GM19238 (cell line): ENCODE measurements around the gene GFOD2.
A peak's percentile ranks its signal among the peaks of the same experiment; 100 is the strongest.

Experiments used
- DNase-seq: peaks from one replicate; pipeline ENCODE4 v3.0.0; 2011; ENCODE audit warnings: low spot score; ENCODE audit not compliant: insufficient read length

GFOD2 gene

DNA sequence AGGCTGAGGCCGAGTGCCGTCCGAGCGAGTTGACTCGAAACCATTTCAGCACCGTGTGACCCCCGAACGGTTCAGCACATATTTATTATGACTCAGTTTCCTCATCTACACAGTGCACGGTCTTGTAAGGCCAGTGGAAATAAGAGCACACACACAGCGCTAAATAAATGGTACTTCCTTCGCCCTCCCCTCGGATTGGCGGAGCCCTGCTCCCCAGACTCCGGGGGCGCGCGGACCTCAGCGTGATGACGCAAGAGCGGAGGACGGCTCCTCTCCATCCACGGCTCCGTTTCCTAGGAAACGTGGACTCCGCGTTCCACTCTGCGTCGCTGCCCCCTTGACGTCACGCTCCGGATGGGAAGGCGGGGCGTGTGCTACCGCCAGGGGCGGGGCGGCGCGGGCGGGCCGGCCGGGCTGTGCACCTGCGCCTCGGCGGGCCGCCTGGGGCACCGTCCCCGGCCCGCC is 58.5 kb downstream of the GFOD2 start, which contains the start of gene PARD6A:
Gene PARD6A, plus strand, starts transcription at position 397 of the 465 bp plus-strand sequence. CDS start 79 bp downstream, outside the sequence.
- peak; percentile 100 for DNase-seq

DNA sequence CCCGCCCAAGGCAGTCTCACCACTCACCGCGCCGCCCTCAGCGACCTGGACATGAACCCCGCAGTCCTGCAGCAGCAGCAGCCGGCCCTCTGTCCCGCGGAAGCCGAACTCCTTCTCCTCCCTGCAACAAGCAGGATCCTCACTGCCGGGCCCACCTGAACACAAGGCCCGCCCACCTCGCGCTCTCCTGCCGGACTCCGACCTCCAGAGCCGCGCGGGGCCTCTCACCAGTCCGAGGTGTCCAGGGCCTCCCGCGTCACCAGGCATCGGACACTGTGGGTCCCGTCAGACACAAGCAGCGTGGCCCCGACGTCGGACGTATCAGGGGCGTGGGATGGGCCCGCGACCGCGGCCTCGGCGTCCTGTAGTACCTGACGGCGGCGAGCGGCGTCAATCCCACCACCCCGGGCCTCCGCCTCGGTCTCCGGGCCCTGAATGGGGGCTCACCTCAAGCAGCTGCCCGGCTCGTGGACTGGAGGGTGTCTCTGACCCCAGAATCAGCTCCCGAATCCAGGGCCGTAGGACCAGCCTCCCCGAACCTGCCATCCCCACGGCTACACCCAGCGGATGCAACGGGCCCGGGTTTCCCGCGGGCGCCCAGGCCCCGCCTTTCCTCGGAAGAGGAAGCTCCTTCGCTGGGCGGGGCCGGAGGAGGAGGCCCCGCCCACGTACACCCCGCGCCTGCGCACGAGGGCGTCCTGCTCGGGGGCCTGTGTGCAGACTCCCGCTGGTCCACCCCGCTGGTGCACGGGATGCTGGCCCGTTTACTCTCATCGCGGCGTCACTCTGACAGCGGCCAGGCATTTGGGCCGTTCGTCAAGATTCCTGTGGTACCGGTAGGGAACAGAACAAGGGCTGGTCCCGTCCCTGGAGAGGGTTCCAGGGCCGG is 59.2 kb downstream of the GFOD2 start, which contains the start of gene ACD:
Gene ACD, minus strand, starts transcription at position 586 of the 889 bp plus-strand sequence. Its CDS starts 40 bp downstream, at position 546.
- DNase-seq: peak; percentile 100

DNA sequence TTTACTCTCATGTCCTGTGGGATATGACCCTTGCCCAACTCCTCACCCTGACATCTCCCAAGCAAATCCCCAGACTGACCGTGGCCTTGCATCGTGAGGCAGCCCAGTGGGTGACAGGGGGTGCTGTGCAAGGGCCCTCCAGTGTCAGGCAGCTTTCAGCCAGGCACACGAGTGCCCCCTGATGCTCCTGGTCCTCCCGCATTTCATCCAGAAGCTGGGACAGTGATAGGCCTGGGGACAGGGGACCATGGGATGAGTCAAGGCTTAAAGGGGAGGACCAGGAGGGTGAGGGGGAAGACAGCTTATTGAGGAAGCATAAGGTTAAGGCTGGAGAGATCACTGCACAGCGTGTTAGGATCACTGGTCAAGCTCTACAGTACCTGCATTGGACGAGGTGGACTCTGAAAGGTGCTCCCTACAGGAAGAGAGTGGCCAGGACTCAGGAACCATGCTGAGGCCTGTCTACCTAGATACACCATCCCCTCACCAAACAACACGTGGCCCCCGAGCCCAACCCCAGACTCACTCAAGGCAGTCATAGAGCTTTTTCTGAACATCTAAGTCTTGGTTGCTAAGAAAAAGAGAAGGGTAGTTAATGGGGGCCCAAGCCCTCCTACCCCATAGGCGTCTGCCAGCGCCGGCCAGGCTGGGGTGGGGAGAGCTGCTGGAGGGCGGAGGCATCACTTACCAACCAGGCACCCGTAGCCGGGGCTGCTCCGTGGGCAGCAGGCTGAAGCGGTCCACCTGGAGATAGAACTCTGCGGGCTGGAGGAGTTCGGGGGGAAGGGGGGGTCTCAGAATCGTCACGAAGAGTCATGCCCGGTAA is 60.1 kb downstream of the GFOD2 start:
- no peak for DNase-seq

DNA sequence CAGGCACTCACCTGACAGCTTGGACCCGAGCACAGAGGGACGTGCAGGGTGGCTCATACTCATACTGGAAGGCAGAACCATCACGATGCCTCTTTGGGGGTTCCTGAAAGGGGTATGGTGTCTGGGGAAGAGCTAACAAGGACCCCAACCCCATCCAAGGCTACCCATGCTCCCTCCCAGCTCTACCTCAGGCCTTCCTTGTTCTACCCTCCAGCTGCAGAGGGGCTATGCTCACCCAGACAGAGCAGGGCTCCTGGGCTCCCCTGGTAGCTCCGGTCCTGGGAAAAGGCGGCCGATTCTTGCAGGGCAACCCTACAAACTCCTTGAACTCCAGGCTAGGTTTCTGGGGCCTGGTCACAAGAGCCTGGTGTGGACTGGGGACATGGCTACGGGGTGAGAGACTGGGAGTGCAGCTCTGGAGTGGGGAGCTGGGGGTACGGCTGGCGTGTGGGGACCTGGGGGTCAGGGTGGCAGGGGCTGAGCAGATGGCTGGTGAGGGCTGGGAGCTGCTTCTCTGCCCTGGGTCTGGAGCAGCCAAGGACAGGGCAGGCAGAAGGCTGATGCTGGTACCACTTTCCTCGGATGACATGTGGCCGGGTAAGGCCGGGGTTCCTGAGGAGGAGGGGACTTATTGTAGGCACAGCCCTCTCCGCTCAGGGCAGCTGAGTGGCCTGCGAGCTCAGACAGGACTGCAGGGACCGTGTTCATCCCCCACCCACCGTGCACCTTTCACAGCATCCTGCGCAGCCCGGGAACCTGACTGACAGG is 61.2 kb downstream of the GFOD2 start:
- DNase-seq: no peak

DNA sequence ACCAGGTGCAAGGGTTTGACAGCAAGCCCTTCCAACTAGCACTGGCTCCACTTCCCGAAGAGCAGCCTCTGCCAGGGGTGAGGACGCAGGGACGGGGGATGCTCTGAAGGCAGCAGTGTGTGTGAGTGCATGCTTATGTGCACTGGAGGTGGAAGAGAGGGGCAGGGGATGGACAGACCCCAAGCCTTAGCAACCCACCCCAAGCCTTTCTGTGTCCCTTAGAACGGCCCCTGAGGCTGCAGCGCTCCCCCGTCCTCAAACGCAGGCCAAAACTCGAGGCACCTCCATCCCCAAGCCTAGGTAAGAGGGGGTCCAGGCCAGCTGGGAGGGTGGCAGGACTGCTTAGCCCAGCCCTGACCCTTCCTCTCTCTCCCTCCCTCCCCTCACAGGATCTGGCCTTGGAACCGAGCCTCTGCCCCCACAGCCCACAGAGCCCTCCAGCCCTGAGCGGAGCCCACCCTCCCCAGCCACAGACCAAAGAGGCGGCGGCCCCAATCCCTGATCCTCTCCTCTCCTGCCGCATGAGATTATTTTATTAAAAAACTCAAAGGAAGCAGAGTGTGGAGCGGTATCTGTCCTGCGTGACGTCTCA is 62.0 kb downstream of the GFOD2 start:
- no peak for DNase-seq

DNA sequence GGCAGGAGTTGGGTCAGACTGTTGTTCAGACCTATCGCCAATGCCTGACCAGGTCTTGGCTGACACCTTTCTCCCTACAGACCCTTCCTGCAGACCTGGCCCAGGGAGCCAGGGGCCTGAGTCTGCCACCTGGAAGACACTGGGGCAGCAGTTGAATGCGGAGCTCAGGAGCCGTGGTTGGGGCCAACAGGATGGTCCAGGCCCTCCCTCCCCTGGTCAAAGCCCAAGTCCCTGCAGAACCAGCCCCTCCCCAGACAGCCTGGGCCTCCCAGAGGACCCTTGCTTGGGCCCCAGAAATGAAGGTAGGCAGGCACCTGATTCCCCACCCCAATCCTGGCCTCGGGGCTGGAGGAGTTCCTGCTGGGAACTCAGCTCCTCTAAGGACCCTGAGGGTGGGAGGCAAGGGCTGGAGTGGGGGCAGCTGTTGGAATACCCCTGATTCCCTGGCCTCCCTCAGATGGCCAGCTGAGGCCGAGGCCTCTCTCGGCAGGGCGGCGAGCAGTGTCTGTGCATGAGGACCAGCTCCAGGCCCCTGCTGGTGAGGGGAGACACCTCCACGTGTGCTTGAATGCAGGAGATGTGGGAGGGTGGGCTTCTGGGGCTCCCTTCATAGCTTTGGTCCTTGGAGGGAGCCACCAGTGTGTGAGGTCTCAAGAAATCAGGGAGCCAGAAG is 62.6 kb downstream of the GFOD2 start:
- no peak for DNase-seq

DNA sequence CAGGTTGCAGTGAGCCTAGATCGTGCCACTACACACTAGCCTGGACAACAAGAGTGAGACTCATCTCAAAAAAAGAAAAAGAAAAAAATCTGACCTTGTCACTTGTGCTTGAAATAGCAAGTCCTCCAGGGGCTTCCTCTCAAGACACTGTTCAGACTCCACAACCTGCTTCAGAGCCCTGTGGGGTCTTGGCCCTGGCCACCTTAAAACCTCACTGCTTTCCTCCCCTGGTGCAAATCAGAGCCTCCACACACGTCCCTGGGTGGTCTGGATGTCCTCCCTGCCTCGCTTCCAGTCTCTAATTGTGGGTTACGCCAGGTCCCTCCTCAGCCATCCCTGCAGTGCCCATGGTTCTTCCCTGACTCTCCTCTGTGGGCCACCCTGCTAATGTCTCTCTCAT is 63.8 kb downstream of the GFOD2 start:
- DNase-seq: no peak

DNA sequence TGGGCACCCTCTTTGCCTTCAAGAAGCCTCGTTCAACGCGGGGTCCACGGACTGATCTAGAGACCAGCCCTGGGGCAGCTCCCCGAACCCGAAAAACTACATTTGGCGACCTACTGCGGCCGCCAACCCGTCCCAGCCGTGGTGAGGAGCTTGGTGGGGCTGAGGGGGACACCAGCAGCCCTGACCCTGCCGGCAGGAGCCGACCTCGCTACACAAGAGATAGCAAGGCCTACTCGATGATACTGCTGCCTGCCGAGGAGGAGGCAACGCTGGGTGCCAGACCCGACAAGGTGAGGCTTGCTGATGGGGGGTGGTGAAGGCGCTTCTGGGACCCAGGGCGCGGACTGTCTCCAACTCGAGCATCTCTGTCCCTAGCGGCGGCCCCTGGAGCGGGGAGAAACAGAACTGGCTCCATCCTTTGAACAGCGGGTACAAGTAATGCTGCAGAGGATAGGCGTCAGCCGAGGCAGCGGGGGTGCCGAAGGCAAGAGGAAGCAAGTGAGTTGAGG is 64.7 kb downstream of the GFOD2 start:
- no peak for DNase-seq

DNA sequence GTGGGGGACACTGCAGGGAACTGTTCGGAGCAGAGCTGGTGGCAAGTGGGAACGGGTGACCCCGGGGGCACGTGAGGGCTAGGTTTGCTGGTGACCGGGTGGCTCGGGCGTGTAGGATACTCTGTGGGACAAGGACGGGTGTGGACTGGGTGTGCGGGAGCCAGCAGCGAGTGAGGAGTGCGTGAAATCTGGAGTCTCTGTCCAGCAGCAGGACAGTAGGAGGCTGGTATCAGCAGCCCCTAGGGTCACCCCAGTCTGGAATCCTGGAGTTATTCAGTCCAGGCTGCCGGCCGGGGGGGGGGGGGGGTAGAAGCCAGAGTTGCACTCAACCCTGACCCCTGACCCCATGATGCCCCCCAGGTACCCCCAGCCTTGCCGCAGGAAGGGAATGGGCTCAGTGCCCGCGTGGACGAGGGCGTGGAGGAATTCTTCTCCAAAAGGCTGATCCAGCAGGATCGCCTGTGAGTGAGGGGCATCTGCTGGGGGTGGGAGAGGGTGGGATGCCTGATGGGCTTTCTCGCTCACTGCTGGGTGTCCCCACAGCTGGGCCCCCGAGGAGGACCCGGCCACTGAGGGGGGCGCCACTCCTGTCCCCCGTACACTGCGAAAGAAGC is 65.2 kb downstream of the GFOD2 start:
- no peak for DNase-seq

DNA sequence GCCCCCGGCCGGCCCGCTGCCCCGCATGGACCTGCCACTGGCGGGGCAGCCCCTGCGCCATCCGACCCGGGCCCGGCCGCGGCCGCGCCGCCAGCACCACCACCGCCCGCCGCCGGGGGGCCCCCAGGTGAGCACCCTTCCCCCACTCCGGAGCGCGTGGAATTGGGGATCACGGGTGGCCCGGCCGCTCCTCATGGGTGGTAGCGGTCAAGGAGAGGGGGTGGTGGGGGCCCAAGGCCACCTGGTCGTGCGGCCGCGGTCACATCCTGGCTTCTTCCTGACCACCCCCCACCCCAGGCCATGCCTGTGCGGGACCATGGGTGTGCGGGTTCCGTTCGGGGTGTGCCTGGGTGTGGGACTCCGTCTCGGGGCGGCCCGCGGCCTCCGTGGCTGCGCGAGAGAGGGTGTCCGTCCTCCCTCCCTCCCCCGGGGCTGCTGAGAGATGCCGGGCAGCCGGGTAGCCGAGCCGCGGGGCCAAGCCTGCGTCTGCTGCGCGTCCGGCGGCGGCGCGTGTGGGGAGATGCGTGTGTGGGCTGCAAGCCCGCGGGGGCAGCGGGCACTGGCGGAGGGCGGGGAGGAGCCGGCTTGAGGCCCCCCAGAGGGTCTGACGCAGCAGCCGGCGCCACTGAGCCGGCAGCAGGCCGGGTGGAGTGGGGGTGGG is 65.9 kb downstream of the GFOD2 start:
- no peak for DNase-seq

DNA sequence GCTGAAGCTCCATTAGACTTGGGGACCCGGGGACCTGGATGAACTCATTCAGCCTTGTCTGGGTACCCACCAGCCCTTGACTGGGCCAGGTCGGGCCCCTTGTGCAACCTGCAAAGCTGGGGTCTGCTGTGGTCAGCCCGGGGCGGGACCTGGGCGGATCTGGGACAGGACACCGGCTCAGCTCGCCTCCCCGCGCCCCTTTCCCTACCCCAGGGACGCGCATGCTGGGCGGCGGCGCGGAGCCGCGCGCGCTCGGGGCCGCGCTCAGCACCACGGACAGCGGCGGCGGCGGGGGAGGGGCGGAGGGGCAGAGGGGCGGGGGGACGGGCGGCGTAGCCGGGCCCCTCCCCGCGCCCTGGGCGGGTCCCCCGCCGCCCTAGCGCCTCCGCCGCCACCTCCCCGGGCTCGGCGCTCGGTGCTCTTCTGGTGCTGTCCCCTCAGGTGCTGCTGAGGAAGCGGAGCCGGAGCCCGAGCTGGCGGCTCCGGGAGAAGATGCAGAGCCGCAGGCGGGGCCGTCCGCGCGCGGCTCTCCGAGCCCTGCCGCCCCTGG is 66.5 kb downstream of the GFOD2 start:
- DNase-seq: no peak

DNA sequence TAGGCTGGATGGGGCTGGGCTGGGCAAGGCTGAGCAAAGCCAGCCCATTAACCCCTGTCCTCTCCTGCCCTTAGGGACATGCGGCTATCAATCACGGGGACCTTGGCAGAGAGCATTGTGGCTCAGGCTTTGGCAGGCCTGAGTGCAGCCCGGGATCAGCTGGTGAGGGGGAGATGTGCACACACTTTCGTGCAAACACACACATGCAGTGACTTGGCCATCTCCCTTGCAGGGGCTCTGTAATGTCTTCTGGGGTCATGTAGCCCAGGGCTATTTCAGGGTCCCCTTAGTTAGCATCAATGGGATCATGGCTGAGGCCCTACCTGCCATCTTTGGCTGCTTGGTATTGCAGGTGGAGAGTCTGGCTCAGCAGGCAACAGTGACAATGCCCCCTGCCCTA is 67.3 kb downstream of the GFOD2 start:
- no peak for DNase-seq

DNA sequence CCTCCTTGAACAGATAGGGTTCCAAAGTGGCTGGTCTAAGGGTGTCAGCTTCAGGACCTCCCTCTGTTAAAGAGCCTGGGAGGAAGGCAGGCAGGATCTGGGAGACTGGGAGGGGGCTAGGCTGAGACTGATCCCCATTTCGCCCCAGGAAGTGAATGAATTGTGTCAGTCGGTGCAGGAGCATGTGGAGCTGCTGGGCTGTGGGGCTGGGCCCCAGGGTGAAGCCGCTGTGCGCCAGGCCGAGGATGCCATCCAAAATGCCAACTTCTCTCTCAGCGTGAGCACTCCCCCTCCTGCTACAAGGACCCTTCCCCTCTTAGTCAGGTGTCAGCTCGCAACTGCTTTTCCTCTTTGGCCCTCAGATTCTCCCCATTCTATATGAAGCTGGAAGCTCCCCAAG is 68.1 kb downstream of the GFOD2 start:
- DNase-seq: no peak

DNA sequence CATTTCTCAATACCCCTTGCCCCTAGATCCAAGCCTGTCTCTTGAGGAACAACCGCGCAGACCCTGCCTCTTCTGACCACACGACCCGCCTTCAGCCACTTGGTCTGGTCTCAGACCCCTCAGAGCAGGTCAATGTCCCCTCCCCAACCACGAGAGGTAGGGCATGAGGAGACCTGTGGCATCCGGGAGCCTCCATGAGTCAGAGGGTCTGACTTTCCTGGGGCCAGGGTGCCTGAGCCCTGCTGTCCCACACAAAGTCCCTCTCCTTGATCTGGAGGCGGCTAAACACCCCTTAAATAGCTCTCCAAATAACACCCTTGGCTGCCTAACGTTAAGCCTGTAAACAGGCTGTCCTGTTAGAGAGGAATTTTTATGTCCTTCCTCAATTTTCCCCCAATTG is 69.1 kb downstream of the GFOD2 start:
- no peak for DNase-seq

DNA sequence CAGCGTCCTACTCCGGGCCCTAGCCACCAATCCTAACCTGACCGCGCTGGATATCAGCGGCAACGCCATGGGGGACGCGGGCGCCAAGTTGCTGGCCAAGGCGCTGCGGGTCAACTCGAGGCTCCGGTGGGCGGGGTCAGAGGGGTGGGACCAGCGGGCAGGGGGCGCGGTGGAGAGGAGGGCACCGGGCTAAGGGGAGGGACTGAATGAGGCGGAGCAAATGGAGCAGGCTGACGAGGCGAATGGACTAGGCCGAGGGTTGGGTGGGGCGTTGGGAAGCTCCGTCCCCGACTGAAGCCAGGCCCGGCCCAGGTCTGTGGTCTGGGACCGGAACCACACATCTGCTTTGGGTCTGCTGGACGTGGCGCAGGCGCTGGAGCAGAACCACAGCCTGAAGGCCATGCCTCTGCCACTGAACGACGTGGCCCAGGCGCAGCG is 69.6 kb downstream of the GFOD2 start:
- no peak for DNase-seq

DNA sequence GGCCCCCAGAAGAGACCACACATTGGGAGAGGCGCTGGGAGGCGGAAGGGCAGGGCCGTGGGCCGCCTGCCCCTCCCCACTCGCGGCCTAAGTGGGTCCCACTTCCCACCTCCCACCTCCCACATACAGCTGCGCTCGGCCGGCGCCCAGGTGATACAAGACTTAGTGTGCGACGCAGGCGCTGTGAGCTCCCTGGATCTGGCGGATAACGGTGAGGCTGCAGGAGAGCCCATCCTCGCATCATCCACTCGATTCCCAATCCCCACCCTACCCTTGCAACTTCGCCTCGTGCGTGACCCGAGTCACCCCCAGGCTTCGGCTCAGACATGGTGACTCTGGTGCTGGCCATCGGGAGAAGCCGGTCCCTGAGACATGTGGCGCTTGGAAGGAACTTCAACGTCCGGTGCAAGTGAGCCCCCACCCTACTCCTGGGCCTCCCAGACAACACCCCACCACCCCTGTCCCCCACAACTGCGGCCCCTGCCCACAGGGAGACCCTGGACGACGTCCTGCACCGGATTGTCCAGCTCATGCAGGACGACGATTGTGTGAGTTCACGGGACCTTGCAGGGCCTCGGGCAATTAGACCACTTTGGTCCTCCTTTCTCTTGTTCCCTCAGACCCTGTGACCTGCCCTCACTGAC is 70.2 kb downstream of the GFOD2 start:
- no peak for DNase-seq

DNA sequence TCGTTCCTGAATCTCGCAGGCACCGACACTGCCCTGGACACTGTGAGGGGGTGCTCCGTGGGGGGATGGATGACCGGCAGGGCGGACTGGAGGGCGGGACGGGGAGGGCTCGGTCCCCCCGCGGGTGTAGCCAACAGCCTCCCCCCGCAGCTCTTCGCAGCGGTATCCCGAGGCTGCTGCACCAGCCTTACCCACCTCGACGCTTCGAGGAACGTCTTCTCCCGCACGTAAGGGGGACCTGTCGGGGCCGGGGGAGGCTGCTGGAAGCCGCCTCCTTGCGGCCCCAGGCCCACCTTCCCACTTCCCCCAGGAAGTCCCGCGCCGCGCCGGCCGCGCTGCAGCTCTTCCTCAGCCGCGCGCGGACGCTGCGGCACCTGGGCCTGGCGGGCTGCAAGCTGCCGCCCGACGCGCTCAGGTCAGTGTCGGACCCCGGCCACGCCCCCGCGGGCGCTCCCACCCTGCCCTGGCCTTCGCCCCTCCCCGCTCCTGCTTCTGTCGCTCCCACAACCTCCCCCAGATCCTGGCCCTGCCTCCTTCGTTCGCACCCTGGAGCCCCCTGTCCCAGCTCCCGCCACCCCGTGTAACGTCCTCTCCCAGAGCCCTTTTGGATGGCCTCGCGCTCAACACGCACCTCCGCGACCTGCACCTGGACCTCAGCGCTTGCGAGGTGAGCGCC is 70.9 kb downstream of the GFOD2 start:
- no peak for DNase-seq

DNA sequence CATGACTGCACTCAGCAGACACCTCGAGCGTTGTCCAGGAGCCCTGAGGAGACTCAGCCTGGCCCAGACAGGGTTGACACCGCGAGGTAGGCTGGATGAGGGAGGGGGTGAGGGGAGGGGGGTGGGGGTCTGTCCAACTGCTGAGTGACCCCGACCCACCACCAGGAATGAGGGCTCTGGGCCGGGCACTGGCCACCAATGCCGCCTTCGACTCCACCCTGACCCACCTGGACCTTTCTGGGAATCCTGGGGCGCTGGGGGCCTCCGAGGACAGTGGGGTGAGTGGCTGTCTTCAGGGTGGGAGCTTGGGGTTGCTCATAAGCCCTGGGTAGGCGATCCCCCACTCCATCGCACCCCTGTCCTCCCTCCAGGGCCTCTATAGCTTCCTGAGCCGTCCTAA is 71.4 kb downstream of the GFOD2 start:
- DNase-seq: no peak
